GM21576 (cell line): ENCODE measurements around the gene RSPO4.

Source experiments
- ATAC-seq: cut with Tn5 transposase; IDR thresholded peaks from one replicate; pipeline ENCODE4 v1.9.1; 2021; ENCODE audit warnings: mild to moderate bottlenecking, moderate library complexity; ENCODE audit not compliant: unreplicated experiment

Gene RSPO4

GRCh38 chr20:944774-945410, 57.2 kb downstream of the RSPO4 start:
- no peak for ATAC-seq

- ATAC-seq: no peak
Observed at GRCh38 chr20:944148-944547, 58.0 kb downstream of the RSPO4 start.

GRCh38 chr20:942611-943010, 59.5 kb downstream of the RSPO4 start:
- no peak for ATAC-seq

- no peak for ATAC-seq
Observed at GRCh38 chr20:940926-941325, 61.2 kb downstream of the RSPO4 start.

GRCh38 chr20:939606-940005, 62.5 kb downstream of the RSPO4 start:
- ATAC-seq: no peak

- no peak for ATAC-seq
Observed at GRCh38 chr20:934186-934840, 67.8 kb downstream of the RSPO4 start.

GRCh38 chr20:933029-933428, 69.1 kb downstream of the RSPO4 start:
- no peak for ATAC-seq

GRCh38 chr20:931401-931800, 70.7 kb downstream of the RSPO4 start:
- no peak for ATAC-seq

GRCh38 chr20:926670-927069, 75.4 kb downstream of the RSPO4 start:
- ATAC-seq: no peak

GRCh38 chr20:925516-925915, 76.6 kb downstream of the RSPO4 start:
- no peak for ATAC-seq

GRCh38 chr20:924639-925038, 77.5 kb downstream of the RSPO4 start:
- no peak for ATAC-seq

GRCh38 chr20:922781-923180, 79.3 kb downstream of the RSPO4 start:
- ATAC-seq: no peak

GRCh38 chr20:921068-921467, 81.0 kb downstream of the RSPO4 start:
- ATAC-seq: no peak

GRCh38 chr20:920311-920710, 81.8 kb downstream of the RSPO4 start:
- no peak for ATAC-seq

GRCh38 chr20:919491-919916, 82.6 kb downstream of the RSPO4 start:
- no peak for ATAC-seq

GRCh38 chr20:917416-917815, 84.7 kb downstream of the RSPO4 start:
- ATAC-seq: no peak

- no peak for ATAC-seq
Observed at GRCh38 chr20:916825-917224, 85.3 kb downstream of the RSPO4 start.

- no peak for ATAC-seq
Observed at GRCh38 chr20:916125-916799, 85.8 kb downstream of the RSPO4 start, which contains the start of gene ANGPT4. Gene ANGPT4 (minus strand): TSS chr20:916334. CDS start chr20:916214, 120 bp downstream.

- ATAC-seq: no peak
Observed at GRCh38 chr20:914727-915498, 87.2 kb downstream of the RSPO4 start.

GRCh38 chr20:913306-913849, 88.7 kb downstream of the RSPO4 start:
- no peak for ATAC-seq
